Natural killer cell (primary cell): ENCODE measurements around the gene CD38. TPM values are rescaled to one million over a fixed set of nuclear protein-coding genes. Genes with fewer than 3 reads are reported as not detected.

Experiments used
- ATAC-seq, 3 donors: fragments of 150-1000 bp in 2 of 3; fragments of 200-7000 bp in 1 of 3; cut with Tn5 transposase; 1 replicate in 1 of 3; 2 replicates in 2 of 3; pipeline ENCODE4 v1.10.0; 2021; ENCODE audit warnings: mild to moderate bottlenecking in 2 of 3, moderate library complexity in 2 of 3
- DNase-seq, 2 donors: peaks; one replicate each; pipeline versions ENCODE4 v3.0.0 to v3.0.0-alpha.2; 2013 to 2021; ENCODE audit warnings: mixed read lengths in 1 of 2
- H3K27ac ChIP-seq: one replicate; pipeline ENCODE4 v1.5.1; 2013; ENCODE audit warnings: mild to moderate bottlenecking, low read length
- H3K27me3 ChIP-seq: one replicate; pipeline ENCODE4 v1.6.1; 2013; ENCODE audit warnings: low read length; ENCODE audit not compliant: control insufficient read depth, insufficient read depth
- H3K36me3 ChIP-seq: one replicate; pipeline ENCODE4 v1.6.1; 2013; ENCODE audit warnings: low read length; ENCODE audit not compliant: control insufficient read depth, insufficient read depth
- H3K4me1 ChIP-seq: one replicate; pipeline ENCODE4 v1.6.1; 2013; ENCODE audit warnings: low read length; ENCODE audit not compliant: control insufficient read depth, insufficient read depth
- H3K4me3 ChIP-seq: one replicate; pipeline ENCODE4 v1.5.1; 2013; ENCODE audit warnings: low read length
- H3K9me3 ChIP-seq: one replicate; pipeline ENCODE4 v1.6.1; 2013; ENCODE audit warnings: low read length; ENCODE audit not compliant: control insufficient read depth, insufficient read depth
- H3K27ac Mint-ChIP-seq, 2 donors: one replicate each; pipeline ENCODE4 v1.8.0; 2022; ENCODE audit warnings: mild to moderate bottlenecking in 2 of 2, mixed read lengths in 2 of 2, moderate library complexity in 1 of 2
- H3K27me3 Mint-ChIP-seq, 2 donors: one replicate each; pipeline ENCODE4 v1.8.0; 2022; ENCODE audit warnings: low read depth in 2 of 2, mixed read lengths in 2 of 2
- H3K36me3 Mint-ChIP-seq: one replicate; pipeline ENCODE4 v1.8.0; 2022; ENCODE audit warnings: mixed read lengths
- H3K4me1 Mint-ChIP-seq, 2 donors: one replicate each; pipeline ENCODE4 v1.8.0; 2022; ENCODE audit warnings: mixed read lengths in 2 of 2
- H3K4me3 Mint-ChIP-seq: one replicate; pipeline ENCODE4 v1.8.0; 2022; ENCODE audit warnings: mild to moderate bottlenecking, moderate library complexity, mixed read lengths
- H3K9me3 Mint-ChIP-seq, 2 donors: one replicate each; pipeline ENCODE4 v1.8.0; 2022; ENCODE audit warnings: mixed read lengths in 2 of 2
- WGBS: methylation state at CpG from one replicate; pipeline ENCODE4 v1.1.7; 2013; ENCODE audit warnings: missing lambda C conversion rate; ENCODE audit not compliant: insufficient coverage; 5-methylcytosine and 5-hydroxymethylcytosine counted together
- intact Hi-C: fragments of 100-400 bp; cut with micrococcal nuclease; formaldehyde crosslinking; loops from one replicate; pipeline ENCODE4 v1.14.2; 2022
- total RNA-seq, 4 donors: library from RNA; stranded (reverse); fragments of 120-200 nt in 1 of 4; gene quantifications; one replicate each; pipeline versions ENCODE4 v1.2.3 to v1.2.4, GENCODE V29; 2013 to 2022
- TF ChIP-seq, protein P1 (sequence below): fragments of 200-600 bp; IDR thresholded peaks from one replicate; pipeline ENCODE4 v1.8.0; 2022; ENCODE audit warnings: antibody characterized with exemption

Gene CD38
- total RNA-seq, 3 donors from 2014 or later (not counting 1 experiment from before 2014, with no cell fraction given) = 91.8 to 124 (median 98.8) TPM

DNA sequence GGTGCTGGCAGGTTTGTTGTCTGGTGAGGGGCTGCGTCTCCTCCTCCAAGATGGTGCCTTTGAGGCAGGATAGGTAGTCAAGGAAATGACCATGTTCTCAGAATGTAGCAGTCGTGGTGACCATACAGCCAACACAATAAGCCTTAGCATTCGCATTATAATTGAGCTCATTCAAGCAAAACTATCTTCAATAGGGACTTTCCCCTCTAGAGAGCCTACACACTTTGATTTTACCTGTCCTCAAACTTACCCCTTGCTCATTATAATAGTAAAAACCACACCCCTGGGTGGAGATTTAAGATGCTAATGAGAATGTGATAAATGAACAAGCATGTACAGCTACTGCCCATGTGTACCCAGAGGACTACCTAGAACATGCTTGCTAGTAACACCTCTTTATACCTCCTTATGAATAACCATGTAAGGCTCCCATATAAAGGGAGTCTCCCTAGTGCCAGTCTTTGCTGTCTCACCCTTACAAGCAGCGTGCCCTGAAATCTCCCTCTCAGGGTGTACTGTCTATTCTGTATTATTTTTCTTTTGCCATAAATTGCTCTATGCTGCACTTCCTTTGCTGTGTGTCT lies 112.2 kb downstream of the CD38 start:
- Mint-ChIP-seq H3K9me3 (no peaks in the 10 kb centered on the region), H3K4me1 (peaks cover 3 to 6% of the 10 kb centered on the region in 2 donors), H3K4me3 (no peak overlapping the region), H3K27me3 (peaks cover 0 to 7% of the 10 kb centered on the region in 2 donors), H3K36me3 (no peaks in the 10 kb centered on the region), H3K27ac (no peak overlapping the region)
- intact Hi-C loops = no loop called here
- DNase-seq (no peak), ATAC-seq (no peak)
- Histone ChIP-seq H3K27ac (no peak overlapping the region), H3K27me3 (no peaks in the 10 kb centered on the region), H3K4me3 (no peak overlapping the region), H3K9me3 (no peaks in the 10 kb centered on the region), H3K36me3 (no peaks in the 10 kb centered on the region), H3K4me1 (no peaks in the 10 kb centered on the region)
- TF ChIP-seq, protein P1, sequence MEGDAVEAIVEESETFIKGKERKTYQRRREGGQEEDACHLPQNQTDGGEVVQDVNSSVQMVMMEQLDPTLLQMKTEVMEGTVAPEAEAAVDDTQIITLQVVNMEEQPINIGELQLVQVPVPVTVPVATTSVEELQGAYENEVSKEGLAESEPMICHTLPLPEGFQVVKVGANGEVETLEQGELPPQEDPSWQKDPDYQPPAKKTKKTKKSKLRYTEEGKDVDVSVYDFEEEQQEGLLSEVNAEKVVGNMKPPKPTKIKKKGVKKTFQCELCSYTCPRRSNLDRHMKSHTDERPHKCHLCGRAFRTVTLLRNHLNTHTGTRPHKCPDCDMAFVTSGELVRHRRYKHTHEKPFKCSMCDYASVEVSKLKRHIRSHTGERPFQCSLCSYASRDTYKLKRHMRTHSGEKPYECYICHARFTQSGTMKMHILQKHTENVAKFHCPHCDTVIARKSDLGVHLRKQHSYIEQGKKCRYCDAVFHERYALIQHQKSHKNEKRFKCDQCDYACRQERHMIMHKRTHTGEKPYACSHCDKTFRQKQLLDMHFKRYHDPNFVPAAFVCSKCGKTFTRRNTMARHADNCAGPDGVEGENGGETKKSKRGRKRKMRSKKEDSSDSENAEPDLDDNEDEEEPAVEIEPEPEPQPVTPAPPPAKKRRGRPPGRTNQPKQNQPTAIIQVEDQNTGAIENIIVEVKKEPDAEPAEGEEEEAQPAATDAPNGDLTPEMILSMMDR = no peak
- 64% methylated on average over 3 of the region's 4 CpGs for WGBS

DNA sequence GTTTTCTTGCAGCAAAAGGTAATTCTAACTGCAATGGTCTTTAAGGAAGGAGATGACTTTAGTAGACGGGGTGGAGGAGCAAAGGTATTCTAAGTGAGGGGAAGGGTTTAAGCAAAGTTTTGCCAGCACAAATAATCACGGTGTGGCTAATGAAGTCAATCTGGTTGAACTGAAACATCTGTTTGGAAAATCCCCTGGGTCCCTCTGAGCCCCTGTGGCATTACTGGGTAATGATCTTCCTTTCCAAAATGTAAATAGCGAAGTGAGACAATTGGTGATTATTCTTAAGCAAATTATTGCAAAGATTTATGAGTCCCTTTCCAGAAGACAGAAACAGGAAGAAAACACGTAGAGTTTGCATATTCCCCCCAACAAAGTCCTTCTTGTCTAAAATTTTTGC lies 113.2 kb downstream of the CD38 start:
- Mint-ChIP-seq H3K4me1 (peaks cover 3 to 6% of the 10 kb centered on the region in 2 donors), H3K4me3 (no peak overlapping the region), H3K9me3 (no peaks in the 10 kb centered on the region), H3K27ac (no peak overlapping the region), H3K36me3 (no peaks in the 10 kb centered on the region), H3K27me3 (peaks cover 0 to 12% of the 10 kb centered on the region in 2 donors)
- no peak for ATAC-seq
- 55% methylated on average over 3 of the region's 4 CpGs for WGBS
- no peak overlapping the region for H3K27ac ChIP-seq
- H3K4me3 ChIP-seq = no peak overlapping the region
- intact Hi-C loops = no loop called here
- DNase-seq = no peak
- H3K4me1 ChIP-seq = no peaks in the 10 kb centered on the region
- TF ChIP-seq, protein P1 = no peak
- H3K27me3 ChIP-seq = no peaks in the 10 kb centered on the region
- no peaks in the 10 kb centered on the region for H3K9me3 ChIP-seq
- H3K36me3 ChIP-seq = no peaks in the 10 kb centered on the region

GRCh38 chr4:15893962-15894361 lies 115.8 kb downstream of the CD38 start:
- no peaks in the 10 kb centered on the region for H3K9me3 Mint-ChIP-seq
- TF ChIP-seq, protein P1 = no peak
- H3K9me3 ChIP-seq = no peaks in the 10 kb centered on the region
- H3K27me3 ChIP-seq = no peaks in the 10 kb centered on the region
- peaks cover 11 to 18% of the 10 kb centered on the region in 2 donors for H3K27me3 Mint-ChIP-seq
- H3K36me3 Mint-ChIP-seq = no peaks in the 10 kb centered on the region
- no peak overlapping the region for H3K4me3 Mint-ChIP-seq
- DNase-seq (no peak), ATAC-seq (no peak)
- peaks cover 3 to 6% of the 10 kb centered on the region in 2 donors for H3K4me1 Mint-ChIP-seq
- intact Hi-C loops = no loop called here
- H3K27ac ChIP-seq = no peak overlapping the region
- no peaks in the 10 kb centered on the region for H3K4me1 ChIP-seq
- WGBS = 95% methylated on average over 4 of the region's 4 CpGs
- H3K27ac Mint-ChIP-seq = no peak overlapping the region
- no peak overlapping the region for H3K4me3 ChIP-seq
- no peaks in the 10 kb centered on the region for H3K36me3 ChIP-seq

DNA sequence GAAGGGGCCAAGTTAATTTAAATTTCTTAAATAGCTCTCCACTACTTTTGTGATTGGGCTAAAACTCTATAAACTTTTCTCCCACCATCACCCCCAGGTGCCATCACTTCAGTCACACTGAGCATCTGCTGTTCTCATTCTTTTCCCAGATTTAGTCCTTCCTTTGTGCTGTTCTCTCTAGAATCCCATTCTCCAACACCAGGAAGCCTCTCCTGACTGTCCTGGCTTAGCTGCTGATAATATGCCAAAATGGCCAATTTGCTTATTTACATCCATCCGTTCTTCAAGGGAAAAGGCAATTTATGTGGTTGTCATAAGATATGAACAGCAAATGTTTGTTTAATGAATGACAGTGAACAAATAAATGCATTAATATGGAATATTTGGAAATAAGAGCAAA lies 116.3 kb downstream of the CD38 start:
- WGBS = 100% methylated on average over 1 of the region's 1 CpG
- Mint-ChIP-seq H3K27ac (no peak overlapping the region), H3K36me3 (no peaks in the 10 kb centered on the region), H3K9me3 (no peaks in the 10 kb centered on the region), H3K4me1 (peaks cover 3 to 6% of the 10 kb centered on the region in 2 donors), H3K4me3 (no peak overlapping the region), H3K27me3 (peaks cover 15 to 22% of the 10 kb centered on the region in 2 donors)
- TF ChIP-seq, protein P1 = no peak
- intact Hi-C loops = no loop called here
- H3K27ac ChIP-seq = no peak overlapping the region
- H3K9me3 ChIP-seq = no peaks in the 10 kb centered on the region
- ATAC-seq (no peak), DNase-seq (no peak)
- H3K4me3 ChIP-seq = no peak overlapping the region
- no peaks in the 10 kb centered on the region for H3K36me3 ChIP-seq
- no peaks in the 10 kb centered on the region for H3K4me1 ChIP-seq
- H3K27me3 ChIP-seq = no peaks in the 10 kb centered on the region
